H1 (cell line): Measurements from ENCODE around the gene CLDN6. TPM values are rescaled to one million over a fixed set of nuclear protein-coding genes. Genes with fewer than 3 reads are reported as not detected.

Experiments
- ATF3 ChIP-seq: IDR thresholded peaks from 2 replicates; pipeline ENCODE4 v1.6.1; 2011; ENCODE audit warnings: low read depth, mild to moderate bottlenecking, low read length; ENCODE audit not compliant: insufficient read depth
- EP300 ChIP-seq, 2 experiments: IDR thresholded peaks; 1 replicate in 1 of 2; 2 replicates in 1 of 2; pipeline ENCODE4 v1.6.1; 2011 to 2012; ENCODE audit warnings: low read depth in 2 of 2, low read length in 2 of 2, mild to moderate bottlenecking in 2 of 2, borderline replicate concordance in 1 of 2, inconsistent platforms in 1 of 2, moderate library complexity in 1 of 2
- JUND ChIP-seq: IDR thresholded peaks from 2 replicates; pipeline ENCODE4 v1.6.1; 2011; ENCODE audit warnings: mild to moderate bottlenecking, improper control_type of control experiment, low read length
- MAFK ChIP-seq: IDR thresholded peaks from 2 replicates; pipeline ENCODE4 v1.6.1; 2012; ENCODE audit warnings: low read depth, mild to moderate bottlenecking, improper control_type of control experiment, low read length
- MAX ChIP-seq: IDR thresholded peaks from 2 replicates; pipeline ENCODE4 v1.6.1; 2012; ENCODE audit warnings: inconsistent platforms
- POLR2AphosphoS5 ChIP-seq: IDR thresholded peaks from 2 replicates; pipeline ENCODE4 v1.6.1; 2011; ENCODE audit warnings: low read depth, low read length
- RFX5 ChIP-seq: IDR thresholded peaks from 2 replicates; pipeline ENCODE4 v1.6.1; 2011; ENCODE audit warnings: low read depth, low read length, improper control_type of control experiment, borderline replicate concordance
- SRF ChIP-seq: IDR thresholded peaks from 2 replicates; pipeline ENCODE4 v1.6.1; 2011; ENCODE audit warnings: mild to moderate bottlenecking, low read depth, low read length, moderate library complexity
- TBP ChIP-seq: IDR thresholded peaks from 2 replicates; pipeline ENCODE4 v1.6.1; 2011; ENCODE audit warnings: low read depth, low read length, improper control_type of control experiment
- ZNF274 ChIP-seq: IDR thresholded peaks from 2 replicates; pipeline ENCODE4 v1.7.0; 2012; ENCODE audit warnings: low read length, borderline replicate concordance; ENCODE audit errors: extremely low read depth
- polyA plus RNA-seq, 7 experiments: library from polyadenylated mRNA; depleted of rRNA in 3 of 7; stranded (reverse) in 5 of 7; unstranded in 2 of 7; fragments of >200 nt in 5 of 7; fragments of 200-250 nt in 2 of 7; gene quantifications; 1 replicate in 5 of 7; 2 replicates in 1 of 7; 4 replicates in 1 of 7; pipeline versions ENCODE4 v1.2.1 to v1.2.3, GENCODE V29; 2011 to 2013; ENCODE audit warnings: missing spikeins in 2 of 7, mixed read lengths in 2 of 7
- total RNA-seq: library from RNA; stranded (reverse); fragmentation: NEBNext Ultra II Directional; extraction: Animal tissue kit (Norgen Biotek cat#: 25700); gene quantifications from 2 replicates; pipeline ENCODE4 v1.2.1, GENCODE V29; 2021

The CLDN6 gene
- total and polyA plus RNA-seq, 2 of the 8 experiments (the other 6 are each of a cell fraction or from before 2014, with no cell fraction given): 747 to 1,115 TPM

- TF ChIP-seq RFX5 (no peak), EP300 (IDR thresholded peaks at IDR 0.05; ENCODE audit: borderline replicate concordance in 1 of 2, low read depth in 2 of 2, low read length in 2 of 2) (no peak), SRF (no peak), ZNF274 (no peak), ATF3 (no peak), POLR2AphosphoS5 (no peak), MAFK (no peak), MAX (peak; percentile 64), JUND (no peak), TBP (peak; percentile 38; the same call in 1 of the 2 replicates)
These were observed 34.3 kb downstream of the CLDN6 start (continued) for GRCh38 chr16:2983706-2984136.
